GM18861 (cell line): ENCODE results near the gene AMER1.
A peak's percentile ranks its signal among the peaks of the same experiment; 100 is the strongest.
"Not testable (repeated sequence)": the region's sequence is repeated elsewhere in the genome, so short reads cannot be mapped to it uniquely, and the experiment has no call there.

Source experiments
- ATAC-seq: cut with Tn5 transposase; IDR thresholded peaks from one replicate; pipeline ENCODE4 v1.9.1; 2021; ENCODE audit not compliant: unreplicated experiment

AMER1 gene

DNA sequence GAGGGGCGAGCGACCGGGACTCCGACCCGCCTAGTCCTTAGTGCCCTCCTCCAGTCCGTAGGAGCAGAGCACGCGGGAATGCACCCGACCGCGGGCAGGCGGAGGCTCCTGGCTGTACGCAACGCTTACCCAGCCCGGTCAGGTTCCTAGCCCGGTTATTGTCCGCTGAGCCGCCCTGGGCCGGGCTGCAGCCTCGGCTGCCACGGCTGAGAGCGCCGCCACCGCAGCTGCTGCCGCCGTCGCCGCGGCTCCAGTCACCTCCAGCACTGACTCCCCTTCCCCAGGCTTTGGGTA, at the start of gene AMER1:
Gene AMER1 (minus strand): TSS at position 268 of the 294 bp plus-strand sequence. CDS start 12,422 bp downstream, outside the sequence.
- ATAC-seq: peak; percentile 31

DNA sequence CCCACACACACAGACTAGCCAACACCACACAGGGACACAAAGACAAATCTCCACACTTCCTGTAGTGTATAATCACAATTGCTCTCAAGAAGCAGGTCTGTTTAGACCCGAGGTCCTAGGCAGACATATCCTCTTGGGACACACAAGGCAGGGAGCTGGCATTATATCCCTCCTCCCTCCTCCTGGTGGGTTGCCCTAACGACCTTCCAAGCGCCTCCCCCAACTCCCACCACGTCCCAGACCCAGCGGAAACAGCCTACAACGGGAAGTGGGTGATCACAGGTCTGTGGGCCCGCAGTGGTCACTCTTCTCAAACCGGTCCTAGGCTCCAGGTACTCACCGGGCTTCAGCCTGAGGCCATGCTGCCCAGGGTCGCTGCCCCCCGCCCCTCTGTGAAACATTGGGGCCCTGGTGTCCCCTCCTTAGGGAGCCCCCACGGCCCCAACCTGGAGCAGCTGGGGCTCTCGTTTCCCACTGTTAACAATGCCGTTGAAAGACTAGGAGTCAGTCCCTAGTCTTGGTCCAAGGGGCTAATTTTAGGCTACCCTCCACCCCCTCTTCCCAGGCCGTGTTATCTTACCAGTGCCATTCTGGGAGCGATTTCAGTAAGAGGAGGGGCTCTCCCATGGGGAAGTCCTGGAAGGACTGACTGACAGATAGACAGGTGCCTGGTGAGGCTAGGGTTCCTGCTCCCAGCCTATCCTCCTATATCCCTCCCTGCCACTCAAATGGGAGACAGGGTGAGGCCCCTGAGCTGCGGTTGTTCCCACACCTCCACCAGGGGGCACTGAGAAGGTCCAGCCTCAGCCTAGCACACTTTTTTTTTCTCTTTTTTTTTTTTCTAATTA, 24.8 kb upstream of the AMER1 start, which contains the start of gene ASB12:
Gene ASB12 (minus strand): TSS at position 485 of the 848 bp plus-strand sequence. CDS start 4,957 bp downstream, outside the sequence.
- ATAC-seq: no peak

DNA sequence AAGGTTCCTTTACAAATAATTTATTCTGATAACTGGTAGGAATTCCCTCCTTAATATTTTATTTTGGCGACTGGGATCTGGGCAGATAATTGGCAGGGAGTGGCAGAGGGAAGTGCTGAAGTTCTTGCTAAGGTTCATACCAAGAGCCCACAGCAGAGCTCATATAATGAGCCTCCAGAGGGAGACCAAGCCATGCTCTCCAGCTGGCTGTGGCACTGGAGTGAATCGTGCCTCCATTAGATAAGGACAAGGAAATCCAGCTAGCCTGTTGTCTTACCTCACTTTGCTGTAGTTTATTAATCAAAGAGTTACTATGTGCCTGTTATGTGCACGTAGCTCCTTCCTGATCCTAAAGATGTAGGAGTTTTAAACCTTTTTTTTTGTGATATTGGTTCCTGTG, 23.6 kb upstream of the AMER1 start:
- no peak for ATAC-seq

DNA sequence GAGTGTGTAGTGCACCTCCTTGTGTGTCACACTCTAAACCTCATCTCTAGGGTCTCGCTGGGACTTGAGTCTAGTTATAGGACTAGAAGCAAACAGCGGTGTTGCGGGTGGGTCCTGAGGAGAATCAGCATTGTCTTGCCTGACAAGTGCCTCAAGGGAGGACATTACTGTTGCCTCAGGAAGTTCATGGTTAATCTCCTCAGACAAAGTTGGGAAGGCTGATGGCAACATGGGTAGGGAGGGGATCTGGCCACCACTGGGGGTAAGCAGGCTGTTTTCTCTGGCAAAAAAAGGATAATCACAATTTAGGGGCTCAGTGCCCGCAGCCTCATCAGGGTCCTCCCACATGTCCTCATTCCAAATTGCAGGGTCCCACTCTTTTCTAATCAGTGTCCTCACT, 12.5 kb upstream of the AMER1 start:
- no peak for ATAC-seq

DNA sequence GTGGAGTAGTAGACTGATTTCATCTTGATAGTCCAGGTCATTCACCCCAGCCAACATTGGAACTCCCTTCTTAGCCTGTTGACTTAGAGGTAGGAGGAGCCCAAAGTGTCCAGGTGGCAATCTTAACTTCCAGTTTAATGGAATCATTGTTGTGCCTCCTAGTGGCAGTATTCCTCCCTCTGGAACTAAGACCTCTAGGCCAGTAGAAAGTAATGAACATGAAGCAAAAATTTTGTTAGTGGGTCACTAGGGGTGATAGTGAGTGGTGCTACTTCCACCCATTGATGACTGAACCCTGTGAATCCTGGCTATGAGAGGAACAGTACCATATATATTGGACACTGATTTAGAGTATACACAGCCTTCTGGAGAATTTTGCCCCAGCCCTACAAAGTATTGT, 8.5 kb upstream of the AMER1 start:
- not testable (repeated sequence) for ATAC-seq

DNA sequence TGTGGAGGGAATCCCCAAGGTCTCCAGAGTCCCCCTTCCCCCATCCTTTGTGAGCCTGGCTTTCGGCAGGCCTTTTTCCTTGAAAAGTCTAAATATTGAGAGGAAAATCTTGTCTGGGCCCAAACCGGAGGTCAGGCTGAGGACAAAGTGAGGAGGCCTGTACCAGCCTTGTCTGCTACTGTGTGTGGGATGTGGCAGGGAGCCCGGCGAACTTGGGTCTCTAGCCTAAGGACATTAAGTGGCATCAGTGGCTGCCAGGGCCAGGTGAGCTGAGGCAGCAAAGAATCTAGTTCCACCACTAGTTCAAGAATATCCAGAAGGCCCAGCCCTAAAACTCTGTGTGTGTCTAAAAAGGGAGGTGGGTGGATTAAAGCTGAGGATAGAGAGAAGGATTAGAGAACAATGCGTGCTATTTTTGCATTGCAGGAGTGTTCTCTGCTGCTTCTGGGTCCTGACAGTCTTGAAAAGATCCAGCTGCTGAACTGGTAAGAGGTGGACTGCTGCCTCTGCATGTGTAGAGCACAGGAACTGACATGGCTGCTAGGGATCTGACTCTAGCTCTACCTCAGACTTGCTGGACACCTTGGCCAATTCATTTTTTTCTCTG, 1.2 kb upstream of the AMER1 start:
- ATAC-seq: no peak

DNA sequence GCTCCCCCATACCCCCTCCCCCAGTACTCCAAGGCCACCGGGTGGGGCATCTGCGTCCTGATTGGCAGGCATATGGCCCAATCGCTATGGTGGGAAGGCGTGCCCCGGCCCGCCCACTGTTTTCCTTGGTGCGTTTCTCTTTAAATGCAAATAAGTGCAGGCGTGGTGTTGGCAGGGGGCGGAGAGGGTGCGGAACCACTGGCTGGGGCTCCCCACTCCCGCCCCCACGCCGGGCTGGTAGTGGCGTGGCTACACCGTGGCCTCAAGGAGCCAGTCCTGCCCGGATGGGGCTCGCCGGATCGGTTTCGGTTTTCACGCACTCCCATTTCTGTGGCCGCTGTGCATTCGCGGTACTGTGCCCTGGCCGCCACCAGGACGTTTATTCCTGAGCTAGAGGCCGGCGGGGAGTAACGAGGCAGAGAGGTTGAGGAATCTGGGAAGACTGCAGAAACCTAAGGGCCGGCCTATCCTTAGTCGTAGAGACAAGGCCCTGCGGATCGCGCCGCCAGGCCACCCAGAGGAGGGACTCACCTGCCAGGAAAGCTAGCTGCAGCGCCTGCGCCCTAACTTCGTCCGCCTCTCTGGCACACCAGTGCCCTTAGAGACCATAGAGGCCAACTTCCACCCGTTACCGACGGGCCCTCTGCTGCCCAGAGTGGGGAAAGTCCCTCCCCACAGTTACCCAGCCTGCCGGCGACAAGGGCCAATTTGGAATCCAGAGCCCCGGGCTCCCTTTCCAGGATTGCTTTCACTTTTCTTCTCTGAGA, 410 bp upstream of the AMER1 start:
- peak; percentile 87 for ATAC-seq

DNA sequence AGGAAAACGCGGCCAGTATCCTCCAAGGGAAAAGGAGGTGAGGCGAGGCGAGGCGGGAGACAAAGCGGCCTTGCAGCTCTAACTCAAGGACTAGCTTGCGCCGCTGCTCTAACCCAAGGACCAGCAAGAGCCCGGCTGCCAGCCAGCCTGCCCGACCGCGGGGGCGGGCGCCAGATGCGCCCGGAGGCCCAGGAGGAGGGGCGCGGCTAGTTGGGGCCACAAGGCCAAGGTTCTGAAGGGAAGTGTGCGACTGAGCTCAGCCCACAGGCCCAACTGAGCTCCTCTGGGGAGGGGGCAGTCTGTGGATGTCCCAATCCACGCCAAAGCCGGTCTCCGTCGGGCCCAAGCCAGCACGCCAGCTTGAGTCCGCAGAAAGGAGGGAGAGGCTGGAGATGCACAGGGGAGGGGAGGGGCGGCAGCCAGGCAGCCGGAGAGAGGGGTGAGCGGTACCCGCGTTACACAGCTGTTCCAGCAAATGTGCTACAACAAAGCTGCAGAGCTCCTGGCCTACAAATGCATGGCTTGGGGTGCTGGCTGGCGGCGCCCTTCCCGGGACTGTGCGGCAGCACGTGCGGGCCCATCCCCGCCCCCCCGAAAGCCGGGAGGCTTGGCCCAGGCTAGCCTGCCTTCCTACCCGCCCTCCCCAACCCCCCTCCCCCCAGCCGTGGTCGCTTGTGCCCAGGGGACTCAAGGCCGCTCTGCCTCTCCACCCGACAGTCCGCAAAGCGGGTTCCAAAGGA, 637 bp downstream of the AMER1 start:
- no peak for ATAC-seq

DNA sequence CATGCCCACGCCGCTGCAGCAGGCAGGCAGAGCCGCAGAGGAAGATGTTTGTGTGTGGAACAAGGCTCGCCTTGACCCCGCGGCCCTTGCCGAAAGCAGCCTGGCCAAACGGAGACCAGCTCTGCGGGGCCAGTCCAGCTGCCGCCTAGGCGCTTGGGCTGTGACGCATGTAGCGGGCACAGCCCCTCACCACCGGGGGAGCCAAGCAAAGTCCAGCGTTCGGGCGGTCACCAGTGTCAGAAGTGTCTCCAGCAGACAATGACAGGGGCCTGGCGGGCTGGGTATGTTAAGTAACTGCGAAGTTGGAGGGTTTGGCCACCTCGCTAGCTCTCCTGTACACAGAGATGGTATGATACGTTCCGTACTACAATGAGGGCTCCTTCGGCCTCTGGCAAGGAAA, 1.3 kb downstream of the AMER1 start:
- no peak for ATAC-seq

DNA sequence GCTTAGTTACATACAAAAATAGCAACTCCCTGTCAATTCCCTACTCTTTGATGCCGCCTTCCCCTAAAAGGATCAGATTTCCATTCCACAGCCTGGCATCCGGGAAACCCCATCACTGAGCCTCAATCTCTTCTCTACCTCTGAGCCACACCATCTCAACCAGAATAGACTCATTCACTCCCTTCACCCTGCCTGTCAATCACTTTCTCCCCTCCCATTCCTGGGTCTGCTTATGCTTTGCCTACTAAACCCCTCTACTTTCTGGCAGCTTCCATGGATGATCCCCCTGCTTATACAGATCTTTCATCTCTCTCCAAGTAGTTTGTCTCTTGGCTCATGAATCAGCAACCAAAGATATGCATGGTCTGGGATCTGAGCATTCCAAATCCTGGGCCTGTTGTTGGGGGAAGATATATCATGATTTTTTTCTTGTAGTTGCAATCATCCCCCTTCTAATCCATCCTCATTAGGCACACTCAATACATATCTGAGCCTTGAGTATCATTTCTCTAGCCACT, 2.6 kb downstream of the AMER1 start:
- ATAC-seq: no peak

DNA sequence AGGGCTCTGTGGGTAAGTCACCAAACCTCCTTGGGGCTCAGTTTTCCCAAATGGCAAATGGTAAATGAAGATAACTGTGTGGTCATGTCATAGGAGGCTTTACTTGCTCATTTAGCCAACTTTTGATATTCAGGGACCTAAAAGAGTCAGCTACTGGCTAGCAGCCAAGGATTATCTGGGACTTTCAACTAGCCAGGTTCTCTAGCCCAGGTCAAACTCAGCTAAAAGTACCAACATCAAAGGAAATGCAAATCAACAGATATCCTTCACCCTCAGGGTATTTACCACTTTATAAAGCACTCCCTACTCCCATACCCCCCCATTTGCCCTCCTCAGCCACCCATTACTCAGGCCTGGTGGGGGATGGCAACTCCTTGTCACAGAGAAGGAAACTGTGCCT, 7.5 kb downstream of the AMER1 start:
- no peak for ATAC-seq

DNA sequence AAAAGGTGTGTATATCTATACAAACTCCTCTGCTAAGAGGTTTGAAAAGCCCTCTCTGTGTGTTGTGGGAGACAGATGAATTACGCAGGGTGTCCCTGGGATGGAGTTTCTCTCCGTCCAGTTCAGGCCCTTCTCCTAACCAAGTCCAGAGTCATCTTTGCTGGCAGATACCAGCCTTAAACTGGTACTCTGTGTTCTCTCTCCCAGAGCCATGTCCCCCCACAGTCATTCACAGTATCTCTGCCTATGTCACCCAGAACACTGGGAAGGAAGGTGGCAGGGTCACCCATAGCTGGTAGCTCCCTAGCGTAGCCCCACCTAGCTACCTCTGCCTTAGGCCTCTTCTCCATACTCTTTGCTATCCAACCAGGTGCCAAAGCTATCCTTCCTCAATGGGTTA, 8.9 kb downstream of the AMER1 start:
- ATAC-seq: no peak

DNA sequence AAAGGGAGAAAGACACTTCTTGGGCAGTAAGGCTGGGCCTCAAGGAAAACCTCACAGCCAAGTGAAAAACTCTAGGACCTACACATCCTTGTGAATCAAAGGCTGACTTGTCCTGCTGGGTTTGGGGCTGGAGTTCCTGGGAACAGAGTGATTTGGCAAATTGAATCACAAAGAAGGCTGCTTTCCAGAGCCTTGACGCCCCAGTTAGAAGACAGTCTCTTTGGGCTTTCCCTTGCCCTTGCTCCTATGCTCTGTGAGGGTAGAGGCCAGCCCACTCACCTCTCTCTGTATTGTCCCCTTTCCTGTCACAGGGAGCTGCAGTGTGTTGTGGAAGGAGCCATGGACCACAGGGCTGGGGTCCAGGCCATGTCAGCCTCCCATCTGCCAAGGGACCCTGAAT, 9.6 kb downstream of the AMER1 start:
- ATAC-seq: no peak

DNA sequence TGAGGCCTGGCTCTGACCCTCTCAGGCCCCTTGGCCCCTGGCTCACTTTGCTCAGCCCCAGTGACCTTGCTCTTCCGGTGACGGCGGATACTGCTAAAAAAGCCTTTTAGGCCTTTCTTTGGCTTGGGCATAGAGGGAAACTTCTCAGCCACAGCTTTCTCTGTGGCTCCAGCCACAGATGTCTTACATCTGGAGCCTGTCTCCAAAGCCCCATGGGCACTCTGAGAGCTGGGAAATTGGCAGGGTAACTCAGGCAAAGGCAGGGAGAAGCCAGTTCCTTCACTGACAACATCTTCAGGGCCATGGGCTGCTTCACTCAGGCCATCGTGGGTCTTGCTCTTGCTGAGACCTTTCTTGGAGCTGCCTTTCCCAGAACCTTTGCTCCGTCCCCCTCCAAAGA, 12.8 kb downstream of the AMER1 start:
- ATAC-seq: no peak

DNA sequence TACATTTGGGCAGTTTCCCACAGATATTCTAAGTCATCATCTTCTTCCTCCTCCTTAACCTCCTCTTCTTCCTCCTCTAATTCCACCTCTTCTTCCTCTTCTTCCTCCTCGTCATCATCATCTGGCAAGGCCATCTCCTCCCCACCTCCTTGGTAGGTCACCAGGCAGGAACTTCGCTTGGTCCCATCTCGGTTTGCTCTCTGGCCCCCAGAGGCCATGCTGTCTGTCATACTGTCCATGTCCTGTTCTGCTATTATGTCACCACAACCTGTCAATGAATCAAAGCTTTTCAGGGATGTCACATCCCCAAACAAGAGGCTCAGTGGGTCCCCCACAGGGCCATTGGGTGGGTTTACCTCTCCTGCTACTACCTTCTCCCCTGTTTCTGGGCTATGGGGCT, 13.5 kb downstream of the AMER1 start:
- ATAC-seq: no peak

DNA sequence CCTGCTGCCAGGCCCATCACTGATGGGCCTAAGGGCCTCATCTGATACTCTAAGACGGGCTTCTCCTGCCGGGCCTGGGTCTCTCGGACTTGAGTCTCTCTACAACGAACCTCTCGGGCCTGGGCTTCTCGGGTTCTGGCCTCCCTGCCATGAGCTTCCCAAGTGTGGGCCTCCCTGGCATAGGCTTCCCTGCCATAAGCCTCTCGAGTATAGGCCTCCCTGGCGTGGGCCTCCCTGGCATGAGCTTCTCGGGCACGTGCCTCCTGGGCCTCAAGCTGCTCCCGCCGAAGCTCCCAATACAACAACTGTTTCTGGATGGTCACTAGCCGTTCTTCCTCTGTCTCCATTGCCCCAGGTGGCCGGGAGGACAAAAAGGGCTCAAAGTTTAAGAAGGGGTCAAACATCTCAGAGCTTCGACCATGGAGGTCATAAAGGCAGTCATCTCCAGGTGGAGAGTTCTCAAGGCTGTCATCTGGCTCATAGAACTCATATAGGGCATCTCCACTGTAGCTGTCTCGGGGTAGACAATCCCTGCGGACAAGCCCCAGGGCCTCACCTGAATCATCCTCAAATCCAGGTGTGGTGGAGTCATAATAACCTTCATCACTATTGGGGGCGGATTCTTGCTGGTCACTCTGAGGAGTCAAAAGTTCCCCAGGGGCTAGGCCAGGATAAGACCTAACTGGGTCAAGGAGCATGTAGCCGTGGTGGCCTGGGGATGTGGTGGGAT, 14.1 kb downstream of the AMER1 start:
- ATAC-seq: no peak

DNA sequence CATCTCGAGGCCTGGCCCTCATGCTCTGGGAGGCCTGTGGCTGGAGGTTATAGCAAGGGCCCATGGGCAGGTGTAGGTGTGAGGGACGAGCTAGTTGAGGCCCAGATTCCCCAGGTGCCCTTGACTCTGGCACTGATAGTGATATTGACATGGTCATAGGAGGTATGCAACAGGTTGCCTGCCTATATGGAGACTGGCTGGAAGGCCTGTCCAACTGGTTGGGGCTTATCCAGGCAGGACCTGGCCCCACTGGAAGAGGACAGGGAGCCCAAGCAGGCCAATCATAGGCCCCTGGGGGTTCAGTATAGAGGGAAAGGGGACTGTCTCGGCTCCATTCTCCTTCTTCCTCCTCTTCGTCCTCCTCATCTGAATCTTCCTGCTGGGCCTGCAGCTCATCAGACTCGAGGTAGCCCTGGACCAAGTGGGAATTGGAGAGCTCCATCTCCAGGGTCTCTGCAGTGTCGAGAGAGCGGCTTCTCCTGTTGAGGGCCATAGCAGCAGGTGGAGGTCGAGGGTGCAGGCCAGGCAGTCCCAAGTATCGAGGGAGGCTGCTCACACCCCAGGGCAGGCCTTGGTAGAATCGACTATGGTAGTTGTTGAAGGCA, 15.3 kb downstream of the AMER1 start:
- ATAC-seq: no peak

DNA sequence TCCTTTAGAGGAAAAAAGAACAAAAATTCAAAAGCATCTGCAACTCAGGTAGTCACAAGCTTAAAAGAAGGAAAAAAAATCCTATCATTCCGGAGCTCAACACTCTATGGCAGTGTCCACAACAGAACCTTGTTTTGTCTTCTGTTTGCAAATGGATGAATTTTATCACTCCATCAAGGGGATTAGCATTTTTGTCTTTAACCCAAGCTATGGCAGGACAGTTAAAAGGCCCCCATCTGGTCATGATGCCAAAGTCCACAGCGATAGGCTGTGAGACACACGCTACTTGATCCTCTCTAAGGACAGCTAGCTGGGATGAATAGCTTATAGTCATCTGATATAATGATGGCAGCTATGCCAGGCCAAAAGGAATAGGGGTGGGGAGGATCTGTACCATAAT, 16.6 kb downstream of the AMER1 start:
- no peak for ATAC-seq

DNA sequence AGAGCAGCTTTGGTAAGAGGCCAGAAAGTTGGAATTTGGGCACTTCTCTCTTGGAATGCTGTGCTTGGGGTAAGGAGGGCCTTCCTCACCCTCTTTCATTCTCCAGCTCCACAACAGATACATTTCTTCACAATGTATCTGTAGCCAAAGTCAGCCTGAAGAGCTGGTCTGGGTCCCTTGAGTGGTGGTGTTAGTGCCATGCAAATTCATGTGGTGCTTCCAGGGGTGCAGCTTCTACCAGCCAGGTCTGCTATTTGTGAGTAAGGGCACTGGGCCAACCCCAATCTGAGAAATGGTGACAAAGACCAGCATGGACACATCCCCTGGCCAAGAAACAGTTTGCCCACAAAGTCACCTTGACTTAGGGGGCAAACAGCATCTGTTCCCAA, 17.8 kb downstream of the AMER1 start:
- no peak for ATAC-seq
